K562 (cell line): ENCODE data around the gene KCND3. TPM values are rescaled to one million over a fixed set of nuclear protein-coding genes. Genes with fewer than 3 reads are reported as not detected.

Source experiments
- ATAC-seq: fragments of 200-7000 bp; cut with Tn5 transposase; 3 replicates; pipeline ENCODE4 v1.9.1; 2020; ENCODE audit warnings: moderate library complexity
- BruUV-seq: library from RNA; stranded (reverse); fragments of 400-500 nt; replicated peaks from 2 replicates; lab custom pipeline; 2021; lab: Mats Ljungman, UMichigan
- CTCF ChIA-PET: fragments of 300-600 bp; formaldehyde crosslinking; extraction: SDS; loops from one replicate; lab custom pipeline; 2021; ENCODE audit warnings: low intra/inter-chr PET ratio; lab: Yijun Ruan, JAX
- POLR2A ChIA-PET: fragments of 300-600, 350-650 bp; sonication (Branson Sonifier 250); formaldehyde crosslinking; extraction: SDS; loops from one replicate; lab custom pipeline; 2021; ENCODE audit warnings: antibody characterized with exemption, inconsistent platforms; lab: Yijun Ruan, JAX
- DNase-seq, 4 experiments: peaks; one replicate each; pipeline versions ENCODE4 v3.0.0 to v3.0.0-alpha.2; 2011 to 2018; ENCODE audit warnings: low spot score in 3 of 4, mixed read lengths in 3 of 4; ENCODE audit errors: extremely low read depth in 1 of 4
- FAIRE-seq: peaks from 2 replicates; lab custom pipeline; 2011; peaks lifted over from hg19 to GRCh38; lab: Jason Lieb, UNC
- H2AFZ ChIP-seq: 2 replicates; pipeline ENCODE4 v1.6.0; 2011; ENCODE audit warnings: low read depth, low read length, control low read depth, inconsistent platforms
- H3K27ac ChIP-seq: fragments of 200-600 bp; 3 replicates; pipeline ENCODE4 v1.8.0; 2011; ENCODE audit warnings: low read depth, mild to moderate bottlenecking, control low read depth, inconsistent platforms, low read length, moderate library complexity, mixed read lengths; ENCODE audit errors: extremely low read depth
- H3K27me3 ChIP-seq, 2 experiments: fragments of 300-600 bp in 1 of 2; 2 replicates in 1 of 2; 3 replicates in 1 of 2; pipeline versions ENCODE4 v1.6.0 to v1.8.0; 2011; ENCODE audit warnings: inconsistent platforms in 2 of 2, low read length in 2 of 2, mild to moderate bottlenecking in 1 of 2, mixed read lengths in 1 of 2, moderate library complexity in 1 of 2; ENCODE audit not compliant: control insufficient read depth in 2 of 2, insufficient read depth in 2 of 2
- H3K36me3 ChIP-seq: fragments of 300-600 bp; 3 replicates; pipeline ENCODE4 v1.8.0; 2011; ENCODE audit warnings: mild to moderate bottlenecking, low read length, inconsistent platforms; ENCODE audit not compliant: control insufficient read depth, insufficient read depth
- H3K4me1 ChIP-seq, 2 experiments: fragments of 200-600 bp in 1 of 2; replicated peaks in 1 of 2; 2 replicates in 1 of 2; 3 replicates in 1 of 2; pipeline versions ENCODE4 v1.5.1 to v1.8.0; 2011; ENCODE audit warnings: inconsistent platforms in 2 of 2, low read length in 2 of 2, mild to moderate bottlenecking in 1 of 2, mixed read lengths in 1 of 2, moderate library complexity in 1 of 2; ENCODE audit not compliant: control insufficient read depth in 2 of 2, insufficient read depth in 2 of 2
- H3K4me2 ChIP-seq: 2 replicates; pipeline ENCODE4 v1.6.1; 2011; ENCODE audit warnings: low read length, control low read depth, inconsistent platforms, mixed read lengths; ENCODE audit not compliant: insufficient read depth
- H3K4me3 ChIP-seq: fragments of 200-600 bp; sonication (generic), shearing (Covaris generic); 2 replicates; pipeline ENCODE4 v1.5.1; 2016; ENCODE audit warnings: control low read depth, inconsistent platforms
- H3K79me2 ChIP-seq: fragments of 200-600 bp; 3 replicates; pipeline ENCODE4 v1.8.0; 2011; ENCODE audit warnings: low read length, inconsistent platforms; ENCODE audit not compliant: control insufficient read depth, insufficient read depth
- H3K9ac ChIP-seq, 2 experiments: 2 replicates each; pipeline versions ENCODE4 v1.6.0 to v1.6.1; 2011; ENCODE audit warnings: low read depth in 2 of 2, low read length in 2 of 2, control low read depth in 1 of 2, inconsistent platforms in 1 of 2, mild to moderate bottlenecking in 1 of 2, mixed read lengths in 1 of 2; ENCODE audit not compliant: insufficient read depth in 1 of 2
- H3K9me1 ChIP-seq: one replicate; pipeline ENCODE4 v1.6.0; 2011; ENCODE audit warnings: inconsistent platforms, mild to moderate bottlenecking, low read length, moderate library complexity; ENCODE audit not compliant: control insufficient read depth, insufficient read depth
- H3K9me3 ChIP-seq: replicated peaks from 2 replicates; pipeline ENCODE4 v1.5.1; 2011; ENCODE audit warnings: low read depth, low read length, inconsistent platforms; ENCODE audit not compliant: control insufficient read depth, insufficient read depth
- H4K20me1 ChIP-seq: replicated peaks from 2 replicates; pipeline ENCODE4 v1.6.1; 2011; ENCODE audit warnings: low read length, inconsistent platforms, mixed read lengths; ENCODE audit not compliant: control insufficient read depth, insufficient read depth
- BCOR ChIP-seq: fragments of 450-650 bp; IDR thresholded peaks from 2 replicates; pipeline ENCODE4 v1.6.1; 2016
- CBFB ChIP-seq: sonication (generic); formaldehyde crosslinking; IDR thresholded peaks from 2 replicates; pipeline ENCODE4 v1.4.0; 2020; ENCODE audit warnings: mild to moderate bottlenecking, missing genetic modification reagents
- ILK ChIP-seq: fragments of 450-650 bp; IDR thresholded peaks from 2 replicates; pipeline ENCODE4 v1.6.1; 2016; ENCODE audit warnings: missing genetic modification characterization, low read depth, mild to moderate bottlenecking, missing compliant biosample characterization, moderate library complexity, borderline replicate concordance
- MAFF ChIP-seq: IDR thresholded peaks from 2 replicates; pipeline ENCODE4 v1.6.1; 2012; ENCODE audit warnings: low read length, improper control_type of control experiment
- MXI1 ChIP-seq: IDR thresholded peaks from 2 replicates; pipeline ENCODE4 v1.6.1; 2011; ENCODE audit warnings: low read depth, mild to moderate bottlenecking, improper control_type of control experiment, low read length
- POLR3A ChIP-seq: IDR thresholded peaks from 2 replicates; pipeline ENCODE4 v1.6.1; 2011; ENCODE audit warnings: borderline replicate concordance, mild to moderate bottlenecking, moderate library complexity; ENCODE audit not compliant: insufficient read length, insufficient read depth; ENCODE audit errors: extremely low read depth
- PTBP1 ChIP-seq: fragments of 200-400 bp; formaldehyde crosslinking; IDR thresholded peaks from 2 replicates; pipeline ENCODE4 v1.6.1; 2017; ENCODE audit warnings: low read depth, low read length
- RBM15 ChIP-seq: fragments of 200-400 bp; formaldehyde crosslinking; IDR thresholded peaks from 2 replicates; pipeline ENCODE4 v1.6.1; 2018; ENCODE audit warnings: mild to moderate bottlenecking, low read length, moderate library complexity; ENCODE audit not compliant: insufficient read depth
- SAFB ChIP-seq: fragments of 200-400 bp; formaldehyde crosslinking; IDR thresholded peaks from 2 replicates; pipeline ENCODE4 v1.6.1; 2017; ENCODE audit warnings: low read depth, low read length, borderline replicate concordance
- U2AF2 ChIP-seq: fragments of 200-400 bp; formaldehyde crosslinking; optimal IDR thresholded peaks from 2 replicates; pipeline ENCODE3; 2017; ENCODE audit warnings: low read depth, mild to moderate bottlenecking, low read length
- ZNF12 ChIP-seq: sonication (generic); formaldehyde crosslinking; IDR thresholded peaks from 2 replicates; pipeline ENCODE4 v1.4.0; 2020; ENCODE audit warnings: mild to moderate bottlenecking, missing genetic modification reagents
- WGBS: fragments of 100-300 bp; shearing (Covaris generic); methylation state at CpG from one replicate; pipeline ENCODE4 v1.1.6; 2016; ENCODE audit warnings: low coverage, mixed read lengths; ENCODE audit not compliant: insufficient coverage; ENCODE audit errors: missing lambda C conversion rate; 5-methylcytosine and 5-hydroxymethylcytosine counted together
- in situ Hi-C: fragments of 300-500 bp; cut with MboI; formaldehyde crosslinking; loops from 4 replicates; pipeline ENCODE4 v1.15.0; 2018; ENCODE audit warnings: inconsistent platforms, mixed read lengths
- intact Hi-C: fragments of 100-400 bp; cut with micrococcal nuclease; formaldehyde crosslinking; loops from 2 replicates; pipeline ENCODE4 v1.14.2; 2022
- polyA plus RNA-seq, 8 experiments: library from polyadenylated mRNA; depleted of rRNA in 4 of 8; stranded (reverse) in 5 of 8; unstranded in 3 of 8; fragments of >200 nt; fragmentation: Nextera tagmentation in 2 of 8; fragmentation: Illumina TruSeq in 1 of 8; extraction: Ambion mirVana in 2 of 8; extraction: Trizol in 1 of 8; gene quantifications; 2 replicates each; pipeline versions ENCODE4 v1.2.1 to v1.2.3, GENCODE V29; 2011 to 2014; ENCODE audit warnings: inconsistent platforms in 1 of 8, missing spikeins in 1 of 8
- total RNA-seq, 7 experiments: library from RNA; depleted of rRNA in 6 of 7; stranded (reverse); fragments of >200 nt in 6 of 7; fragmentation: Illumina TruSeq in 2 of 7; extraction: Trizol in 2 of 7; gene quantifications; 2 replicates each; pipeline versions ENCODE4 v1.2.1 to v1.2.3, GENCODE V29; 2011 to 2021; ENCODE audit warnings: low replicate concordance in 1 of 7
- TF ChIP-seq, protein P1 (sequence below): sonication (generic); formaldehyde crosslinking; IDR thresholded peaks from 2 replicates; pipeline ENCODE4 v1.8.0; 2022; ENCODE audit warnings: mild to moderate bottlenecking, missing genetic modification reagents
- TF ChIP-seq, protein P2 (sequence below): sonication (generic); formaldehyde crosslinking; IDR thresholded peaks from 2 replicates; pipeline ENCODE4 v1.9.0; 2022; ENCODE audit warnings: mild to moderate bottlenecking, missing genetic modification reagents
- TF ChIP-seq, protein P3 (sequence below): fragments of 200-800 bp; sonication (Bioruptor generic); IDR thresholded peaks from 2 replicates; pipeline ENCODE4 v1.6.1; 2017; ENCODE audit warnings: missing genetic modification characterization, missing compliant biosample characterization
- TF ChIP-seq, protein P4 (sequence below), 3 experiments: fragments of 200-800 bp in 1 of 3; sonication (Bioruptor generic) in 1 of 3; sonication (generic) in 1 of 3; formaldehyde crosslinking in 1 of 3; IDR thresholded peaks; 2 replicates each; pipeline versions ENCODE4 v1.6.1 to v1.8.0; 2016 to 2022; ENCODE audit warnings: mild to moderate bottlenecking in 2 of 3, missing compliant biosample characterization in 2 of 3, missing genetic modification characterization in 2 of 3, missing genetic modification reagents in 1 of 3
- TF ChIP-seq, protein P5 (sequence below): sonication (generic); formaldehyde crosslinking; IDR thresholded peaks from 2 replicates; pipeline ENCODE4 v1.5.0; 2020; ENCODE audit warnings: missing genetic modification reagents

Gene KCND3
- total and polyA plus RNA-seq, 9 of the 15 experiments (the other 6 are each of a cell fraction or from before 2014, with no cell fraction given), result not detected

DNA sequence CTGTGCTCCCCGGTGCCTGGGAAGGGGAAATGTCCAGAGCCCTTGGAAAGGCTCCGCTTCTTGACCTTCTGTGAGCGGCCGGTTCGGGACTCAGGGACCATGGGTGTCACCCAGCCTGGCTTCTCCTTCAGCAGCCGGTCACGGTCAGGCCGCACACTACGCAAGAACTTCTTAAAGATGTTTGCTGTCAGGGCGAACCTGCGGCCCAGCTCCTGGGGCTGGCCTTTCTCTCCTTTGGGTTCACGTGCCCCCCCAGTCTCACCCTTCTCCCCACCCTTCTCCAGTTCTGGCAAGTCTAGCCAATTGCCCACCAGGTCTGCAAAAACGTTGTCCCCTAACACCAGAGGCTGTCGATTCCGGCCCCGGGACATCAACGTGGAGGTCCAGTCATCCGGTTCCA is 262.4 kb downstream of the KCND3 start (continued):
- TF ChIP-seq RBM15 (no peak), CBFB (no peak), MAFF (no peak), BCOR (no peak), U2AF2 (no peak), POLR3A (no peak), ZNF12 (CRISPR knock-in tag) (no peak), PTBP1 (no peak), ILK (no peak)
- TF ChIP-seq, protein P1, sequence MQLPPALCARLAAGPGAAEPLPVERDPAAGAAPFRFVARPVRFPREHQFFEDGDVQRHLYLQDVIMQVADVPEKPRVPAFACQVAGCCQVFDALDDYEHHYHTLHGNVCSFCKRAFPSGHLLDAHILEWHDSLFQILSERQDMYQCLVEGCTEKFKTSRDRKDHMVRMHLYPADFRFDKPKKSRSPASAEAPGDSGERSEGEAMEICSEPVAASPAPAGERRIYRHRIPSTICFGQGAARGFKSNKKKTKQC (CRISPR knock-in tag), result no peak

DNA sequence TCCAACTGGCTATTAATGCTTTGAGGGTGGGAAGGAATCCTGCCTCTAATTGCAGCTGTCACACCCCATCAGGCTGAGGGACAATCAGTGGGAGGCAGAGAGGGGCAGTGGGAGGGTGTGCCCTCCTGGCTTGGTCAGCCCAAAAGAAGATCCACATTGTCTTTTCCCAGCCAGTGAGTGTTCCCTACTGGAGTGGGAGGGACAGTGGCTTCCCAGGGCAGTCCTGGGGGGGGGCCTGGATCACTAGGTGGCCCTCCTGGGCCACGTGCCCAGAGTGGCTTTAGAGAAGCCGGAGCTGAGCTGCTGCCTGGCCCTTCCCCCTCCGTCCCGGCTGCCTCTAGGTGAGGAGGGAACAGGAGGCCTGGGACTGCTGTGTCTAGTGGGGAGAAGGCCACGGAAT is 264.3 kb downstream of the KCND3 start:
- no TSS peak for BruUV-seq
- POLR2A ChIA-PET, result interaction anchor here (1.0 to 1.6 kb wide), 3 partner anchors 10 to 13 kb away, joined by 3 to 5 read pairs (median 5); no protein-coding TSS in a partner anchor
- H3K27me3 ChIP-seq, result peaks cover 2 to 37% of the 10 kb centered on the region in 2 experiments; a peak in 4 of 5 replicates
- intact Hi-C loops, result no loop called here
- FAIRE-seq (no peak), DNase-seq (peak in 1 of 4 experiments; percentile 20), ATAC-seq (no peak)
- no peaks in the 10 kb centered on the region for H3K9me3 ChIP-seq
- CTCF ChIA-PET, result no interaction called here
- H3K9me1 ChIP-seq, result peaks cover 2% of the 10 kb centered on the region
- H3K36me3 ChIP-seq, result no peaks in the 10 kb centered on the region
- no peaks in the 10 kb centered on the region; the same call in none of the 2 replicates for H4K20me1 ChIP-seq
- in situ Hi-C loops, result no loop called here
- TF ChIP-seq SAFB (no peak), MXI1 (no peak)
- TF ChIP-seq, protein P2, sequence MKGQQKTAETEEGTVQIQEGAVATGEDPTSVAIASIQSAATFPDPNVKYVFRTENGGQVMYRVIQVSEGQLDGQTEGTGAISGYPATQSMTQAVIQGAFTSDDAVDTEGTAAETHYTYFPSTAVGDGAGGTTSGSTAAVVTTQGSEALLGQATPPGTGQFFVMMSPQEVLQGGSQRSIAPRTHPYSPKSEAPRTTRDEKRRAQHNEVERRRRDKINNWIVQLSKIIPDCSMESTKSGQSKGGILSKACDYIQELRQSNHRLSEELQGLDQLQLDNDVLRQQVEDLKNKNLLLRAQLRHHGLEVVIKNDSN, result 0 out of 2 replicates have a peak, but pooled peaks have one; percentile 23
- TF ChIP-seq, protein P3, sequence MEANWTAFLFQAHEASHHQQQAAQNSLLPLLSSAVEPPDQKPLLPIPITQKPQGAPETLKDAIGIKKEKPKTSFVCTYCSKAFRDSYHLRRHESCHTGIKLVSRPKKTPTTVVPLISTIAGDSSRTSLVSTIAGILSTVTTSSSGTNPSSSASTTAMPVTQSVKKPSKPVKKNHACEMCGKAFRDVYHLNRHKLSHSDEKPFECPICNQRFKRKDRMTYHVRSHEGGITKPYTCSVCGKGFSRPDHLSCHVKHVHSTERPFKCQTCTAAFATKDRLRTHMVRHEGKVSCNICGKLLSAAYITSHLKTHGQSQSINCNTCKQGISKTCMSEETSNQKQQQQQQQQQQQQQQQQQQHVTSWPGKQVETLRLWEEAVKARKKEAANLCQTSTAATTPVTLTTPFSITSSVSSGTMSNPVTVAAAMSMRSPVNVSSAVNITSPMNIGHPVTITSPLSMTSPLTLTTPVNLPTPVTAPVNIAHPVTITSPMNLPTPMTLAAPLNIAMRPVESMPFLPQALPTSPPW (CRISPR knock-in tag), result 0 out of 2 replicates have a peak, but pooled peaks have one; percentile 12
- TF ChIP-seq, protein P4, sequence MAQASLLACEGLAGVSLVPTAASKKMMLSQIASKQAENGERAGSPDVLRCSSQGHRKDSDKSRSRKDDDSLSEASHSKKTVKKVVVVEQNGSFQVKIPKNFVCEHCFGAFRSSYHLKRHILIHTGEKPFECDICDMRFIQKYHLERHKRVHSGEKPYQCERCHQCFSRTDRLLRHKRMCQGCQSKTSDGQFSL (CRISPR knock-in tag; IDR thresholded peaks at IDR 0.05), result 0 out of 2 replicates have a peak, but pooled peaks have one; percentile 40
- TF ChIP-seq, protein P4 (tag; IDR thresholded peaks at IDR 0.05), result no peak
- TF ChIP-seq, protein P5, sequence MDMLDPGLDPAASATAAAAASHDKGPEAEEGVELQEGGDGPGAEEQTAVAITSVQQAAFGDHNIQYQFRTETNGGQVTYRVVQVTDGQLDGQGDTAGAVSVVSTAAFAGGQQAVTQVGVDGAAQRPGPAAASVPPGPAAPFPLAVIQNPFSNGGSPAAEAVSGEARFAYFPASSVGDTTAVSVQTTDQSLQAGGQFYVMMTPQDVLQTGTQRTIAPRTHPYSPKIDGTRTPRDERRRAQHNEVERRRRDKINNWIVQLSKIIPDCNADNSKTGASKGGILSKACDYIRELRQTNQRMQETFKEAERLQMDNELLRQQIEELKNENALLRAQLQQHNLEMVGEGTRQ (CRISPR knock-in tag), result peak; percentile 25; the same call in 1 of the 2 replicates
- 18% methylated on average over 5 of the region's 5 CpGs for WGBS
- no peak overlapping the region for H3K27ac ChIP-seq
- H3K9ac ChIP-seq, result no peak overlapping the region; a peak in 1 of 4 replicates
- no peaks in the 10 kb centered on the region for H3K79me2 ChIP-seq
- H3K4me3 ChIP-seq, result no peak overlapping the region
- H3K4me2 ChIP-seq, result no peak overlapping the region
- no peak overlapping the region for H2AFZ ChIP-seq
- peaks cover 5 to 7% of the 10 kb centered on the region in 2 experiments; a peak in 2 of 5 replicates for H3K4me1 ChIP-seq
